SJCRH30 (cell line): ENCODE measurements around the gene FMN1. TPM values are rescaled to one million over a fixed set of nuclear protein-coding genes. Genes with fewer than 3 reads are reported as not detected.
A peak's percentile ranks its signal among the peaks of the same experiment; 100 is the strongest.

Experiments
- DNase-seq, 2 experiments: peaks; one replicate each; pipeline ENCODE4 v3.0.0-alpha.2; 2015 to 2020
- H3K27ac ChIP-seq: fragments of 250-450 bp; sonication (Bioruptor Pico); 2 replicates; pipeline ENCODE4 v1.5.1; 2020; ENCODE audit warnings: mild to moderate bottlenecking, moderate library complexity
- H3K27me3 ChIP-seq: fragments of 250-450 bp; sonication (Bioruptor Pico); 2 replicates; pipeline ENCODE4 v1.5.1; 2020; ENCODE audit warnings: mild to moderate bottlenecking, moderate library complexity
- H3K36me3 ChIP-seq: fragments of 250-450 bp; sonication (Bioruptor Pico); 2 replicates; pipeline ENCODE4 v1.5.1; 2020; ENCODE audit warnings: mild to moderate bottlenecking, moderate library complexity
- H3K4me1 ChIP-seq: fragments of 250-450 bp; sonication (Bioruptor Pico); 2 replicates; pipeline ENCODE4 v1.5.1; 2020; ENCODE audit warnings: mild to moderate bottlenecking, moderate library complexity
- H3K4me3 ChIP-seq: fragments of 250-450 bp; sonication (Bioruptor Pico); 2 replicates; pipeline ENCODE4 v1.5.1; 2020; ENCODE audit warnings: mild to moderate bottlenecking, moderate library complexity
- H3K9me3 ChIP-seq: fragments of 250-450 bp; sonication (Bioruptor Pico); replicated peaks from 2 replicates; pipeline ENCODE4 v1.5.1; 2020; ENCODE audit warnings: mild to moderate bottlenecking, moderate library complexity
- total RNA-seq: library from RNA; depleted of rRNA; stranded (reverse); fragments of >200 nt; shearing (Covaris generic); gene quantifications from 2 replicates; pipeline ENCODE4 v1.2.3, GENCODE V29; 2014

FMN1 gene
- total RNA-seq, 1 experiment from 2014 or later = 21.2 TPM

DNA sequence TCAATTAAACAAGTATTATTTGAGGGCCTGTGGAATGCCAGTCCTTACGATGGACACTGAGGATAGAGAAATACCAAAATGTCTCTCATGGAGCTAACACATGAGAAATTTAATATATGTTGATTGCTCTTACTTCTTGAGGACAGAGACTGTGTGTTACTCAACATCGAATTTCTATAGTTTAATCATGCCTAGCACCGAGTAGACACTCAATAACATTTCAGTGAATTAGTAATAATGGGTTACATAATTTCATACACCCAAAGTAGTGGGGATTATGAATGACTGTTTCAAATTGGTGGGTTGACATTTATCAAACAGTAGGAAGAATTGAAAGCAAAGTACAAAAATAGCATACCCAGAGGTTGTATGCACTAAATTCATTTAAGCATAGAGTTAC lies 11.2 kb downstream of the FMN1 start:
- Histone ChIP-seq H3K4me3 (no peak overlapping the region), H3K27ac (no peak overlapping the region), H3K27me3 (no peaks in the 10 kb centered on the region), H3K9me3 (no peaks in the 10 kb centered on the region), H3K36me3 (no peaks in the 10 kb centered on the region), H3K4me1 (no peaks in the 10 kb centered on the region)
- DNase-seq = no peak

DNA sequence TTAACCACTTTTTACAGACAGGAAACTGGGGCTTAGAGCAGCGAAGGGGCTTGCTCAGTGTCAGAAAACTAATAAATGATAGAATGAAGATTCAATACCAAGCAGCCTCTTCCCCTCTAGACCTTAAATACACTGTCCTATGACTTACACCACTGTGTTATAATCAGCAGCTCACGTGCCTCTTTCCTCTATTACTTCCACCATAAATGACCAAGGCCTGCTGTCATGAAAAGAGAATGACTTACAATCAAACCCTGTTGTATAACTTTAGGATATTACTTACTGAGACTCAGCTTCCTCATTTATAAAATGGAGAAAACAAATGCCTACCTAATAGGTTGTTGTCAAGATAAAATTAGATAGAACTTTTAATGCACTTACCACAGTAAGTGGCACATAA lies 11.6 kb downstream of the FMN1 start:
- H3K27me3 ChIP-seq = no peaks in the 10 kb centered on the region
- H3K27ac ChIP-seq = no peak overlapping the region
- H3K4me3 ChIP-seq = no peak overlapping the region
- H3K4me1 ChIP-seq = no peaks in the 10 kb centered on the region
- no peaks in the 10 kb centered on the region for H3K9me3 ChIP-seq
- no peaks in the 10 kb centered on the region for H3K36me3 ChIP-seq
- no peak for DNase-seq

DNA sequence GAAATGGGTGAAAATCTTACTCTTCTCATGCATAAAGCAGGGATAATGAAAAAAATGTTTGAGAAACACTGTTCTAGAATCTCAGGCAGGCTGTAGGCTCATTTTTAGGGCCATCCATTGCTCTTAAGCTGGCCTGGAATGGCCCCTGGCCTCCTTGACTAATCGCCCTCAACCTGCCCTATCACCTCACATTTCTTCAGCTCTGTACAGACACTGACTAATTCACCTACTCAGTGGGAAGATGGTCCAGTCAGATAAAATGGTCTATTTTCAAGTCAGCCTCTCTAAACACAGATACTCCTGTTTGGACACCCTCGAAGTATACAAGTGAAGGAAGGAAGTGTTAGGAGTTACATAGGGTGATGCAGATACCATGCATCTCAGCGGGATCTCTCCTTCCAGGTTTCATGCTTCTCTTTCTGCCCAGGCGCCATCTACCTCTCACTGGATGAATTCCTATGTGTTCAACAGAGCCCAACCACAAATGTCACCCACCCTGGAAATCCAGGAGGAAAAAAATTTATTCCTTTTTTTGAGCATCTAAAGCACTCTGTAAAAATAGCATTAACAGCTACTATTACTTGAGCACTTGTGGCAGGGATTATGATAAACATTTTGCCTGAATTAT lies 12.1 kb downstream of the FMN1 start:
- Histone ChIP-seq H3K4me1 (no peaks in the 10 kb centered on the region), H3K4me3 (no peak overlapping the region), H3K27me3 (no peaks in the 10 kb centered on the region), H3K27ac (no peak overlapping the region), H3K36me3 (no peaks in the 10 kb centered on the region), H3K9me3 (no peaks in the 10 kb centered on the region)
- no peak for DNase-seq

DNA sequence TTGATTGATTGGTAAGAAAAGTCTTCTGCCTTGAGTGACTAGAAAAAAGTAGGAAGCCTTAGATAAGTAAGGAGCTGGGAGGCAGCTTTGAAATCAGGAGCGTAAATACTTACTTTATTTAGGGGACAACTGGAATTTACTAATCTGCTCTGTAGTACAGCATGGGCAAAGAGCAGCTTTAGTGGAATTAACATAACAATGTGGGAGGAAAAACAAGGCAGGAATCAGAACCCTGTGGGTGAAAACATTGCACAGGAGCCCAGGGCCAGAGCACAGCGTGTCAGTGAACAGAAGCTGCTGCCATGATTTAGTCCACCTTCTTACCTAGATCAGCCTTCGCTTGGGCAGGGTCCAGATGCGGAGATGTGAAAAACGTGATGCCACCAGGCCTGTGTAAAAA lies 14.6 kb downstream of the FMN1 start:
- H3K9me3 ChIP-seq = no peaks in the 10 kb centered on the region
- H3K27me3 ChIP-seq = no peaks in the 10 kb centered on the region
- no peak overlapping the region for H3K4me3 ChIP-seq
- DNase-seq = no peak
- no peaks in the 10 kb centered on the region for H3K4me1 ChIP-seq
- no peaks in the 10 kb centered on the region for H3K36me3 ChIP-seq
- no peak overlapping the region for H3K27ac ChIP-seq

DNA sequence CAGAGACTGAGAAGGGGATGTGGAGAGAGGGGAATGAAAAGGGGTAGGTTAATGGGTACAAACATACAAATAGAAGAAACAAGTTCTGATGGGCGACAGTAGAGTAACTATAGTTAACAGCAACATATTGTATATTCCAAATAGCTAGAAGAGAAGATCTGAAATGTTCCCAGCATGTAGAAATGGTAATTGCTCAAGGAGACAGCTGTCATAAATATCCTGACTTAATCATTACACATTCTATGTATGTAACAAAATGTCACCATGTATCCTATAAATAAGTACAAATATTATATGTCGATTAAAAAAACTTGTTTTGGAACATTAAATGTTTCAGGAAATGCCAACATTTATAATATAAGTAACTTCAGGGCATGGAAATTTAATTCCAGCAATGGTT lies 23.3 kb downstream of the FMN1 start:
- H3K36me3 ChIP-seq = no peaks in the 10 kb centered on the region
- H3K27me3 ChIP-seq = 0 out of 2 replicates have a peak, but pooled peaks cover 4% of the 10 kb centered on the region
- H3K27ac ChIP-seq = no peak overlapping the region
- DNase-seq = no peak
- no peak overlapping the region for H3K4me3 ChIP-seq
- no peaks in the 10 kb centered on the region for H3K4me1 ChIP-seq
- H3K9me3 ChIP-seq = no peaks in the 10 kb centered on the region; the same call in 1 of the 2 replicates

DNA sequence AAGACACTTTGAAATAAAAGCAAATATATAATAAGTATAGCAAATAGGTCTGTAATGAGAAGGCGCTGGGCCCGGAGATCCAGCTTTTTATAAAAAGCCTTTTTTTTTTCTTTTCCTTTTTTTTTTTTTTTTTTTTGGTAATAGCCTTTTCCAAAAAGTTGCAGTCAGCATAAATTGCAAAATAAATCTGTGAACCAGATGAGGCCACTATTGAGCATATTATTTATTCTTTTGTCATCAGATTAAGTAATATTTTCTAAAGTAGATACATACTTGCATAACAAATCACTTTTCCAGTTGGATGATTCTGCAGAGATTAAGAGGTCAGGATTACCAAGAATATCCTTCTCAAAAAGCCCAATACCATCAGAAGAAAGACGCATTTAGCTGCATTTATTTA lies 24.9 kb downstream of the FMN1 start:
- no peaks in the 10 kb centered on the region for H3K4me1 ChIP-seq
- no peak overlapping the region for H3K4me3 ChIP-seq
- no peaks in the 10 kb centered on the region; the same call in 1 of the 2 replicates for H3K9me3 ChIP-seq
- H3K27ac ChIP-seq = no peak overlapping the region
- 0 out of 2 replicates have a peak, but pooled peaks cover 4% of the 10 kb centered on the region for H3K27me3 ChIP-seq
- no peak for DNase-seq
- no peaks in the 10 kb centered on the region for H3K36me3 ChIP-seq

DNA sequence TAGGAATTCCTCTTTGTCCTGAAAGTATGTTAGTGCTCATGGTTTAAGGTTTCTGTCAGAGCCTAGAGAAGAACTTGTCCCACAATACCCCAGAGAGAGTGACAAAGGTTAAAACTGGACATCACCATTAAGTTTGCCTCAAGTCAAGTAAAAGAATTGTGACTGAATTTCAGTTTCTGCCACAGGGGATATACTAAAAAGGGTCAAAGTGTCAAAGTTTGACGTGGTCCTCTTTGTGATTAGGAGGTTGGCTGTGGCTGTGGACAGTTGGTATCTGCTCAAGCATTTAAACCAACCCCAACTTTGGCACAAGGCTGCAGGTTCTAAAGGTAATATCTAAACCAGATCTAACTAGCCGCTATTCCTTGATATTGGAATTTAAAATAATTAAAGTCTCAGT lies 26.1 kb downstream of the FMN1 start:
- no peaks in the 10 kb centered on the region for H3K36me3 ChIP-seq
- no peak overlapping the region for H3K4me3 ChIP-seq
- no peaks in the 10 kb centered on the region; the same call in 1 of the 2 replicates for H3K9me3 ChIP-seq
- no peaks in the 10 kb centered on the region for H3K4me1 ChIP-seq
- DNase-seq = no peak
- no peak overlapping the region for H3K27ac ChIP-seq
- 0 out of 2 replicates have a peak, but pooled peaks cover 4% of the 10 kb centered on the region for H3K27me3 ChIP-seq

DNA sequence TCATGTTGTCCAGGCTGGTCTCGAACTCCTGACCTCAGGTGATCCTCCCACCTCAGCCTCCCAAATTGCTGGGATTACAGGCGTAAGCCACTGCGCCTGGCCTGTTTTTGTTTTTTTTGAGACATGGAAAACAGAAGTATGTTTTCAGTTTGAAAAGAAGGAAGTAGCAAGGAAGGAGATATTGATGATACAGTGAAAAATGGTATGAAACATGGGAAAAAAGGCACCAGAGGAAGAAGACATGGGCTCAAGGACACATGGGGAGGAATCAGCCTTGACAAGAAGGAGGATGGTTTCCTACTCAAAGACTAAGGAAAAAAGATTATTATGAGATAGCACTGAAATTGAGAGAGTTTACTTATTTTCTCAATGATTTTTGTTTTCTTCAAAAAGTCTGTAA lies 30.7 kb downstream of the FMN1 start:
- no peaks in the 10 kb centered on the region for H3K27me3 ChIP-seq
- no peak overlapping the region for H3K4me3 ChIP-seq
- no peak overlapping the region for H3K27ac ChIP-seq
- no peaks in the 10 kb centered on the region for H3K4me1 ChIP-seq
- H3K9me3 ChIP-seq = no peaks in the 10 kb centered on the region
- no peak for DNase-seq
- no peaks in the 10 kb centered on the region for H3K36me3 ChIP-seq

DNA sequence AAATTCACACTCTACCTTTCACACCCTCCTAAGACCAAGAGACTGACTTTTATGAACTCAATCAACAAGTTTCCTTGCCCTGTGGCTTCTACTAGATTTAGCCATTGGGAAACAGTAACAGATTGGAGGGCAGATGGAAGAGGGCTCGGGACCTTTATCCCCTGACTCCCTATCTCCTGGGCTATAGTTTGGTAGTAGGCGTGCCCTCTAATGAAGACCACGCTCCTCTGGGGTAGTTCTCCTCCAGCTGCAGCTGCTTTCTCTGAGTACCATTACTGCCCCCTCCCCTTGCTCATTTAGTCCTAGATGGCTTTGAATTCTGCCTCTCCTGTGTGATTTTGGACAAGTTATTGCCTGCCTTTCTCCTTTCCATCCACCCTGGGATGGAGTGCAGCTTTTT lies 33.3 kb downstream of the FMN1 start:
- DNase-seq = no peak
- Histone ChIP-seq H3K36me3 (no peaks in the 10 kb centered on the region), H3K27me3 (no peaks in the 10 kb centered on the region), H3K4me1 (no peaks in the 10 kb centered on the region), H3K4me3 (no peak overlapping the region), H3K9me3 (no peaks in the 10 kb centered on the region), H3K27ac (no peak overlapping the region)

DNA sequence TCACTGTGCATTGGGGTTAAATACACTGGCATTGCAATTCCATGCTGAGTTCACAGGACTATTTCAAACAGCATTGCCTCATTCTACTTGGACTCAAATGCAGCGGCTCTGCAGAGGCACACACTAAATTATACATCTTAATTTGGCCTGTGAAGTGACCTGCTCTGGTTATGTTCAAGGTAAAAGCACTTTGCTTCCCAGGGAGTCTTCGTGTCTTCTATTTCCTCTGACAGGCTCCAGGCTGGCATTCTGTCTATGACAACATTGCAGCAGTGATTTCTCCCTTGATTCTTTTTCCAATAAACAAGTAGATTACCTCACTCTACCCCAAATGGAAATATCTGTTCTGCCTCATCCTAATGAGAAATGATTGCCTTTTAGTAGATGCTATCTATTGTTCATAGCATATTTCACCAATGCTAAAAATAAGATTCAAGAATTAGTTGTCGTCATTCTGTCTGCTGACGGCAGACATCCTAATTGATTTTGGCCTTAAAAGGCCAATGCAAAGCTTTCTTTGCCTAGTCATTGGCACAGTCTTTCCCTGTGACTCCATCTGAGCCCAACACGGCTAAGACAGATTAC lies 33.8 kb downstream of the FMN1 start:
- H3K27me3 ChIP-seq = no peaks in the 10 kb centered on the region
- H3K36me3 ChIP-seq = no peaks in the 10 kb centered on the region
- no peak overlapping the region for H3K27ac ChIP-seq
- no peak overlapping the region for H3K4me3 ChIP-seq
- no peak for DNase-seq
- peaks cover 4% of the 10 kb centered on the region for H3K4me1 ChIP-seq
- H3K9me3 ChIP-seq = no peaks in the 10 kb centered on the region

DNA sequence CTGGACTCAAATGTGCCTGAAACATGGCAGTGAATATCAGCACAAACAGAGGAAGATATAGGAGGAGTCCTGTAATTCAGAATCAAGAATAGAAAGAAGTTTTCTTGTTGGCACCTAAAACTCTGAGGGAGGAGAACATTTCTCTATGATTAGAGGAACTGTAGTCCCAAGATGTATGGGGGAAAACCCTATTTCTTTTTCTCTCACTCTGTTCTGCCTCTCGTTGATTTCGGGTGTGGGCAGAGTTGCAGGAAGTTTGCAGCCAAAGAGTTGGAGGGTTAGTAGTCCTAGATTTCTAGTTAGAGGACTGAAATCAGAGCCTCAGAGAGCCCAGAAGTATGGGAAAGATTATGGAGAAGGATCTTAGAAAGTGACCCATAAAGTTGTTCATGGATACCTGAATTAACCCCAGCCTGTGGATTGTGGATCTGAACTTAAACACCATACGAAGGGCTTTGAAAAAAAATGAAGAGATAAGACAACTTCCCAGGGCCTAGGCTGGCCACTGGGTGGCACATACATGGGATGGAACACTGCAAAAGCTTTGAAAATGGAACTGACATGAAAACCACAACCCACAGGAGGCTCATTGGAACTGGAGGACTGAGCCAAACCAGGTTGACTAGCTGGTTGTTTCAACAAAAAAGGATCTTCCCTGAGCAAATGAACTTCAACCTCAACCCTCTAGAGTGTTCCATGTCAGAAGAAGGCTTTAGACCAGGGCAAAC lies 34.6 kb downstream of the FMN1 start:
- H3K27ac ChIP-seq = no peak overlapping the region
- H3K4me3 ChIP-seq = no peak overlapping the region
- no peaks in the 10 kb centered on the region for H3K36me3 ChIP-seq
- DNase-seq = peak in 1 of 2 experiments; percentile 20
- no peaks in the 10 kb centered on the region for H3K27me3 ChIP-seq
- H3K4me1 ChIP-seq = peaks cover 11% of the 10 kb centered on the region
- no peaks in the 10 kb centered on the region for H3K9me3 ChIP-seq

DNA sequence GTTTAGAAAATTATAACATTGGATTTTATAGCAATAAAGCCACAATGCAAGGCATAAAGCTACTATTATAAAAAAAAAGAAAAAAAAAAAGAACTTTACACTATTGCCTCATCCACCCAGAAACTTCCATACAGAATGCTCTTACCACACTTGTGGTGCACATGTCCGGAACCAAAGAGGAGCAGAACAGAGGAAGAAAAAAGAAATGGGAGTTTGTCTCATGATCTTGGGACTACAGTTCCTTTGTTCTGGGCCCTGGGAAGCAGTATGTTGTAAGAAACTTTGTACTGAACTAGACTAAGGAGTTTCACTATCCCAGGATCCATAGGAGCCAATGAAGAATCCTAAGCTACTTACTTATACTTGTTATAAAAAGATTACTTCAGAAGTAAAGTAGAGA lies 36.1 kb downstream of the FMN1 start:
- Histone ChIP-seq H3K9me3 (no peaks in the 10 kb centered on the region), H3K4me3 (no peak overlapping the region), H3K27me3 (no peaks in the 10 kb centered on the region), H3K4me1 (peaks cover 11% of the 10 kb centered on the region), H3K27ac (no peak overlapping the region), H3K36me3 (no peaks in the 10 kb centered on the region)
- no peak for DNase-seq

DNA sequence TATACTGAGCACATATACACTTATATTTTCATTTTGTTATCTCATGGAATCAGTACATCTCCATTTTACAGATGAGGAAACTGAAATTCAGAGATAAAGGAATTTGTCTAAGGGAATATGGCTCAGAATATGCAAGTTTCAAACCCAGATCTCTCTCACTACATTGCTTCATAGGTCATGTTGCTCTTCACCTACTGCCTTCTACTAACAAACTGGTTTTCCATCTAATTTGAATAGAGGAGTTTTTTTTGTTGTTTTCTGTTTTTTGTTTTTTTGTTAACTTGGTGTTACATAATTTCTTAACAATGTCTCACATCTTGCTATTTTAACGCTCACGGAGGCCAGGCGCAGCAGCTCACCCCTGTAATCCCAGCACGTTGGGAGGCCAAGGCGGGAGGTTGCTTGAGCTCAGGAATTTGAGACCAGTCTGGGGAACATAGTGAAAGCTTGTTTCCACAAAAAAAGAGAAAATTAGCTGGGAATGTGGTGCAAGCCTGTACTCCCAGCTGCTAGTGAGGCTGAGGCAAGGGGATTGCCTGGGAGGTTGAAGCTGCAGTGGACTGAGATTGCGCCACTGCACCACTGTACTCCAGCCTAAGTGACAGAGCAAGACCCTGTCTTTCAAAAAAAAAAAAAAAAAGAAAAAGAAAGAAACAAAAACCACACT lies 37.0 kb downstream of the FMN1 start:
- Histone ChIP-seq H3K27ac (no peak overlapping the region), H3K4me3 (no peak overlapping the region), H3K9me3 (no peaks in the 10 kb centered on the region), H3K27me3 (no peaks in the 10 kb centered on the region), H3K4me1 (peaks cover 11% of the 10 kb centered on the region), H3K36me3 (no peaks in the 10 kb centered on the region)
- no peak for DNase-seq

DNA sequence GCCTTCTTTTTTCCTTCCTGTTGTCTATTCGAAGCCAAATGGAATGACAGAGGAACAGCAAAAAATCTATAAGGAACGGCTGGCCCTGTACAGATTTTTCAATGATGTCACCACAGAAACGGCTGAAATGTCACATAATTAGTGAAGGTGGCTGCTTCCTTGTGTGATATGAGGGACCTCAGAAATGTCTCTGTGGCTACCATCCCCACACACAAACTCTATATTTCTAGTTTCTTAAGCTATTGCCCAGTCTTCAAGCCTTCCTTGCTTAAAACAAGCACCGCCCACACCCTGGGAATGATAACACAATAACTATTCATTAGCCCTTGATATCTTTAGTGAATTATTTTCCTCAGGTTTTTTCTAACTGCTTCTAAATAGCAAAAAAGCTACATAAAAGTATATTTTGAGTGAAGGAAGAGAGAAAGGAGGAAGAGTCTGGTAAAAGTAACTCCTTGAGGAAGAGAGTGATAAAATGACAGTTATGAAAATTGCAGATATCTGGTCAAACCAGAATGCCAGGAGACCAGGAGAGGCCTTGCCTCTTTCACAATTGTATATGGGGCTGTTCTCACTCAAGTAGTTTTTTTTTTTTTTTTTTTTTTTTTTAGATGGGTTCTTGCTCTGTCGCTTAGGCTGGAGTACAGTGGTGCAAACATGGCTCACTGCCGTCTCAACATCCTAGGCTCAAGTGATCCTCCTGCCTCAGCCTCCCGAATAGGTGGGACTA lies 38.7 kb downstream of the FMN1 start:
- H3K36me3 ChIP-seq = no peaks in the 10 kb centered on the region
- H3K4me1 ChIP-seq = peaks cover 11% of the 10 kb centered on the region
- peak in 1 of 2 experiments; percentile 27 for DNase-seq
- H3K9me3 ChIP-seq = no peaks in the 10 kb centered on the region
- H3K4me3 ChIP-seq = no peak overlapping the region
- no peaks in the 10 kb centered on the region for H3K27me3 ChIP-seq
- peak overlapping the region; percentile 97 for H3K27ac ChIP-seq
